GM19238 (cell line): ENCODE measurements around the gene GPBP1L1.
"Not testable (repeated sequence)": the region's sequence is repeated elsewhere in the genome, so short reads cannot be mapped to it uniquely, and the experiment has no call there.

Experiments used
- DNase-seq: peaks from one replicate; pipeline ENCODE4 v3.0.0; 2011; ENCODE audit warnings: low spot score; ENCODE audit not compliant: insufficient read length

The GPBP1L1 gene

GRCh38 chr1:45682942-45683341 is 3.4 kb downstream of the GPBP1L1 start:
- DNase-seq: no peak

GRCh38 chr1:45679123-45679522 is 7.2 kb downstream of the GPBP1L1 start:
- DNase-seq: no peak

GRCh38 chr1:45678489-45678888 is 7.8 kb downstream of the GPBP1L1 start:
- DNase-seq: no peak

- DNase-seq: no peak
Observed at GRCh38 chr1:45677751-45678245, 8.5 kb downstream of the GPBP1L1 start.

GRCh38 chr1:45676553-45676952 is 9.8 kb downstream of the GPBP1L1 start:
- DNase-seq: not testable (repeated sequence)

GRCh38 chr1:45674478-45674877 is 11.9 kb downstream of the GPBP1L1 start:
- DNase-seq: no peak

- no peak for DNase-seq
Observed at GRCh38 chr1:45673956-45674355, 12.4 kb downstream of the GPBP1L1 start.

GRCh38 chr1:45669859-45670655 is 16.3 kb downstream of the GPBP1L1 start:
- no peak for DNase-seq

- no peak for DNase-seq
Observed at GRCh38 chr1:45669379-45669778, 17.0 kb downstream of the GPBP1L1 start.

- no peak for DNase-seq
Observed at GRCh38 chr1:45668526-45668925, 17.8 kb downstream of the GPBP1L1 start.

- DNase-seq: no peak
Observed at GRCh38 chr1:45667321-45668111, 18.8 kb downstream of the GPBP1L1 start.

GRCh38 chr1:45666836-45667235 is 19.5 kb downstream of the GPBP1L1 start:
- DNase-seq: no peak

- DNase-seq: no peak
Observed at GRCh38 chr1:45660336-45660735, 26.0 kb downstream of the GPBP1L1 start.

GRCh38 chr1:45659222-45659621 is 27.1 kb downstream of the GPBP1L1 start:
- no peak for DNase-seq

GRCh38 chr1:45658171-45658570 is 28.2 kb downstream of the GPBP1L1 start:
- no peak for DNase-seq

- DNase-seq: no peak
Observed at GRCh38 chr1:45656573-45657226, 29.6 kb downstream of the GPBP1L1 start.

GRCh38 chr1:45654540-45655280 is 31.6 kb downstream of the GPBP1L1 start:
- no peak for DNase-seq

GRCh38 chr1:45647248-45648021 is 38.9 kb downstream of the GPBP1L1 start:
- no peak for DNase-seq

GRCh38 chr1:45644661-45645060 is 41.7 kb downstream of the GPBP1L1 start:
- DNase-seq: no peak

- no peak for DNase-seq
Observed at GRCh38 chr1:45643978-45644377, 42.4 kb downstream of the GPBP1L1 start.
